GM19467 (cell line): ENCODE data around the gene FPGS.
"Not testable (repeated sequence)": the region's sequence is repeated elsewhere in the genome, so short reads cannot be mapped to it uniquely, and the experiment has no call there.

ENCODE experiments used
- ATAC-seq: cut with Tn5 transposase; IDR thresholded peaks from one replicate; pipeline ENCODE4 v1.9.1; 2021; ENCODE audit warnings: mild to moderate bottlenecking, moderate library complexity; ENCODE audit not compliant: unreplicated experiment

Gene FPGS

GRCh38 chr9:127802576-127803443 lies at the start of gene FPGS:
Gene FPGS (plus strand): TSS chr9:127802882. CDS start chr9:127802925, 43 bp downstream.
- ATAC-seq: peak; percentile 64

GRCh38 chr9:127753148-127753547 lies 49.5 kb upstream of the FPGS start:
- ATAC-seq: no peak

- no peak for ATAC-seq
Measured at GRCh38 chr9:127753622-127754021, 49.1 kb upstream of the FPGS start.

GRCh38 chr9:127754099-127755060 lies 48.3 kb upstream of the FPGS start:
- no peak for ATAC-seq

GRCh38 chr9:127755061-127756060 lies 47.3 kb upstream of the FPGS start:
- no peak for ATAC-seq

- ATAC-seq: no peak
Measured at GRCh38 chr9:127756233-127756632, 46.4 kb upstream of the FPGS start.

GRCh38 chr9:127756776-127757175 lies 45.9 kb upstream of the FPGS start:
- not testable (repeated sequence) for ATAC-seq

GRCh38 chr9:127758843-127759242 lies 43.8 kb upstream of the FPGS start:
- no peak for ATAC-seq

- ATAC-seq: no peak
Measured at GRCh38 chr9:127761061-127761460, 41.6 kb upstream of the FPGS start.

- no peak for ATAC-seq
Measured at GRCh38 chr9:127761491-127761956, 41.2 kb upstream of the FPGS start.

GRCh38 chr9:127762111-127762676 lies 40.5 kb upstream of the FPGS start:
- ATAC-seq: no peak

- no peak for ATAC-seq
Measured at GRCh38 chr9:127763918-127764384, 38.7 kb upstream of the FPGS start.

GRCh38 chr9:127765418-127765817 lies 37.3 kb upstream of the FPGS start:
- no peak for ATAC-seq

- no peak for ATAC-seq
Measured at GRCh38 chr9:127767410-127767809, 35.3 kb upstream of the FPGS start.

- no peak for ATAC-seq
Measured at GRCh38 chr9:127767909-127768331, 34.8 kb upstream of the FPGS start.

- ATAC-seq: no peak
Measured at GRCh38 chr9:127768698-127769097, 34.0 kb upstream of the FPGS start.

GRCh38 chr9:127769101-127769500 lies 33.6 kb upstream of the FPGS start:
- no peak for ATAC-seq

- ATAC-seq: no peak
Measured at GRCh38 chr9:127769929-127770582, 32.6 kb upstream of the FPGS start.

- no peak for ATAC-seq
Measured at GRCh38 chr9:127770583-127770904, 32.1 kb upstream of the FPGS start.
